ENCODE measurements around the gene HHIP. TPM values are rescaled to one million over a fixed set of nuclear protein-coding genes. Genes with fewer than 3 reads are reported as not detected.

HHIP gene
- total and polyA plus RNA-seq, 7 donors: 0.01 to 0.56 (median 0.18) TPM; not detected in 1

DNA sequence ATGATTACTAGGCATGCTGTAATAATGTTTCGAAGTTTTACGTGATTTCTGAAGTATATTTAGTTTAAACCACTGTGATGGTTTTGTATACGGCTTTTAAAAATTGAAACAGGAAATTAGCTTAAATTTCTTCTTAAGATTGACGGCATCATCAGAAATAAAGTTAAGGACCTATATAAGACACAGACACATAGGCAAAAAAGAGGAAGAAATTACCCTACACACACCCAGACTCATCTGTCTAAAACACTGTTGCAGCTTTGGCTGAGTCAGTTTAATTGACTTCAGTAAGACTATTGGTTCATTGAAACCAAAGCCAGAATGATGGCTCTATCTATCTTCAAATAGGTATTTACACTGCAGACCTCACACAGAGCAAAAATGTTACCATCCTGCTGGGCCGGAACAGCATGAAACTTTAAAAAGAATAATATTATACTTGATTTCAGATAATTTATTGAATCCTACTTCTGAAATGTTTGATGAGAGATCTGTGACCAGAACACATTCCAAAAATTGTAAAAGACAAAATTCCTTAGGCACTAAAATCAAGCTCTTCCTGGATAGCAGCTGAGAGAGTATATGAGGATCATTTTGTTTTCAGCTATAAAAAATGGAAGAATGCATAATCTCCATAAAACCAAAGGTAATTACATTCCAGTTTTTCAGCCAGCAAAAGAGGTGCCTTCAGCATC is 4.5 kb downstream of the HHIP start:
- Histone ChIP-seq H3K9me3 (no peaks in the 10 kb centered on the region), H3K4me3 (no peak overlapping the region), H3K27ac (no peak overlapping the region), H3K27me3 (ENCODE audit: insufficient read depth in 3 of 3, low read length in 2 of 3) (peaks cover 5 to 36% (median 13%) of the 10 kb centered on the region in 3 donors), H3K4me1 (peaks cover 4% of the 10 kb centered on the region), H3K36me3 (ENCODE audit: insufficient read depth in 1 of 2, low read depth in 1 of 2) (no peaks in the 10 kb centered on the region)
- 92 to 93% (median 93%) methylated on average over 5 of the region's 5 CpGs for WGBS, 3 donors
- TF ChIP-seq CTCF (IDR thresholded peaks at IDR 0.05): no peak
- intact Hi-C loops (cut with DNase I): no loop called here
- DNase-seq (no peak), ATAC-seq (no peak)

DNA sequence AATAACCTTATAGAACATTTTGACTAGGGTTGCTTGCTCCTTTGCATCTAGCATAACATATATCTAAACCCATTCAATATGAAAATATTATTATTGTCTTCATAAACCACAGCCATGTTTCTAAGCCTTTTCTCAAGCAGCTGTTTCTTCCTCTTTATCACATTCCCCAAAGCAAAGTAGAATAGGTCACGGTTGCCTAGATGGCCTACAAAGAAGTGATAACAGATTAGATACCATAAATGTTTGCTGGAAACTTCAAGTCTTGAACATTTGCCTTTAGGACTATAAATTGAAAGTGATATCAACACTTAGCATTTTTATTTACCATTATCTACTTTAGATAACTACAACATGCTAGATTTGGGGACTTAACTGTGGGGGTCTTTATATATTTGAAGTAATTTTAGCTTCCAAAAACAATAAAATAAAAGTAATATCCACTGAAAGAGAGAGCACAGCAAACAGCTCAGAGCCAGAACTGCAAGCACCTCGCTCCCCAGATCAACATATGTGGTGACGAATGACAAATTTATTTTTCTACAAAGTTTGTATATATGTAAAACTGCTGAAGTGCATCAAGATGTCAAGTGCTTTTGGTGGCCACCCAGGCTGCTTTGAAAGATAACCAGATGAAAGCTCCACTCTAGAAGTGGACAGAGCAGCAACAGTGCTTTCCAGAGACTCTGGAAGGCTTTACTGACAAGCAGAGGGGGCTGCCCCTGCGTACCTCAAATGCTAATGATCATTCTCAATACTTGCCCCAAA is 8.0 kb downstream of the HHIP start:
- TF ChIP-seq CTCF (IDR thresholded peaks at IDR 0.05): no peak
- ATAC-seq: no peak
- peaks cover 0 to 4% (median 2%) of the 10 kb centered on the region in 3 donors for H3K27me3 ChIP-seq (ENCODE audit: insufficient read depth in 3 of 3, low read length in 2 of 3)
- H3K36me3 ChIP-seq (ENCODE audit: insufficient read depth in 1 of 2, low read depth in 1 of 2): no peaks in the 10 kb centered on the region
- intact Hi-C loops (cut with DNase I): no loop called here
- WGBS, 3 donors: 91 to 96% (median 94%) methylated on average over 4 of the region's 4 CpGs
- no peak overlapping the region for H3K27ac ChIP-seq
- no peaks in the 10 kb centered on the region for H3K4me1 ChIP-seq
- DNase-seq: no peak
- H3K4me3 ChIP-seq: no peak overlapping the region
- no peaks in the 10 kb centered on the region for H3K9me3 ChIP-seq

DNA sequence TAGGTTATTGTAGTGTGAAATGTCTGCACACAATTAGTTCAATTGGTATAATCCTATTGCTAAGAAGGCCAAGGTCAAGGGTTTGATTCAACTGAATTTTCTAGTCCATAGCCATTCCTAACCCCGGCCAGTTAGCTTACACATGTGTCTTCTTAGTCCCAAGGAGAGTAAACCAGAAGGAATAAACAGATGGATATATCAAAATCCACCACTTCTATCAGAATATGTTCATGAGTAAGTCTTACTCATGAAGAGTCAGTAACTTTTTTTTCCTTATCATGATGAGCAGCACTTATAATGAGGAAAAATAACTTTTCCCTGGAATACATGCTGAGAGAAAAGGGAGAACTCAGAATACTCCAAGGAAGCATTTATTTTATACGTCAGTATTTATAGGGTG is 9.5 kb downstream of the HHIP start:
- intact Hi-C loops (cut with DNase I): no loop called here
- Histone ChIP-seq H3K27me3 (ENCODE audit: insufficient read depth in 3 of 3, low read length in 2 of 3) (peaks cover 0 to 2% (median 0%) of the 10 kb centered on the region in 3 donors), H3K4me1 (no peaks in the 10 kb centered on the region), H3K9me3 (no peaks in the 10 kb centered on the region), H3K4me3 (no peak overlapping the region), H3K36me3 (ENCODE audit: insufficient read depth in 1 of 2, low read depth in 1 of 2) (no peaks in the 10 kb centered on the region), H3K27ac (no peak overlapping the region)
- ATAC-seq: no peak
- 95 to 98% (median 96%) methylated on average over 2 of the region's 2 CpGs for WGBS, 3 donors
- no peak for TF ChIP-seq CTCF (IDR thresholded peaks at IDR 0.05)
- no peak for DNase-seq

DNA sequence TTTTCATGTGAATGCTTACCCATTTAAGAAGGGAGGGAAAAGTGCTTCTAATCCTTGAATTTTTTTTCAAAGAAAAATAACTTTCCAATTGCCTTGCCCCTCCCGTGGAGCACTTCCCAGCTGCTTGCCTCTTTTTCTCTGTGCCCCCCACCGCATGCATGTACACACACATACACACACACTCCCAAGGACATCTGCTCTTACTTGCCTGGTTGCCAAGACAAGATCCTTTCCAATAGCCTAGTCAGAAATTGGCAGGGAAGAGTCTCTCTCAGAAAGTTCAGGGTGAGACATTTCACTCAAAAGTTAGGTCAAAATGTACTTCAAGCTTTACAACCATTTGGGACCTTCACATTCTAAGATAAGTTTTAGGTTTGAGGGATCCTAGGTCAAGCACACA is 10.9 kb downstream of the HHIP start:
- Histone ChIP-seq H3K27me3 (ENCODE audit: insufficient read depth in 3 of 3, low read length in 2 of 3) (peaks cover 0 to 2% (median 0%) of the 10 kb centered on the region in 3 donors), H3K4me3 (no peak overlapping the region), H3K9me3 (no peaks in the 10 kb centered on the region), H3K36me3 (ENCODE audit: insufficient read depth in 1 of 2, low read depth in 1 of 2) (no peaks in the 10 kb centered on the region), H3K4me1 (no peaks in the 10 kb centered on the region), H3K27ac (no peak overlapping the region)
- TF ChIP-seq CTCF (IDR thresholded peaks at IDR 0.05): no peak
- WGBS, 3 donors: 15 to 26% (median 16%) methylated on average over 2 of the region's 2 CpGs
- DNase-seq (no peak), ATAC-seq (no peak)
- intact Hi-C loops (cut with DNase I): no loop called here

Data from psoas muscle (tissue), 8 donors.